ENCODE data around the gene ZGPAT. TPM values are rescaled to one million over a fixed set of nuclear protein-coding genes. Genes with fewer than 3 reads are reported as not detected.
"Not testable (repeated sequence)": the region's sequence is repeated elsewhere in the genome, so short reads cannot be mapped to it uniquely, and the experiment has no call there.

The ZGPAT gene
- total RNA-seq, 2 experiments from 2014 or later, result 15.3 to 21.9 TPM

- ATAC-seq, result no peak
- Mint-ChIP-seq H3K27ac (peak overlapping the region; percentile 16), H3K4me3 (no peak overlapping the region), H3K4me1 (peaks cover 6% of the 10 kb centered on the region), H3K36me3 (ENCODE audit: low read depth) (no peaks in the 10 kb centered on the region), H3K27me3 (no peaks in the 10 kb centered on the region), H3K9me3 (ENCODE audit: low read depth) (no peaks in the 10 kb centered on the region)
- POLR2A ChIA-PET, result interaction anchor here (0.7 kb wide), 1 partner anchor 112 kb away, joined by 4 read pairs; no protein-coding TSS in a partner anchor
- intact Hi-C loops (cut with DNase I, micrococcal nuclease), result no loop called here
- CTCF ChIA-PET, result interaction anchor here (0.6 to 3.8 kb wide), 4 partner anchors 11 to 237 kb away, joined by 3 to 12 read pairs (median 3); partner anchors contain the start of gene PTK6
- no peak for DNase-seq
Observed at GRCh38 chr20:63774306-63774705, 66.5 kb downstream of the ZGPAT start.

- H3K36me3 Mint-ChIP-seq (ENCODE audit: low read depth), result no peaks in the 10 kb centered on the region
- ATAC-seq (peak; percentile 57), DNase-seq (peak; percentile 69)
- POLR2A ChIA-PET, result interaction anchor here (0.5 to 0.7 kb wide), 2 partner anchors 62 to 113 kb away, joined by 3 to 4 read pairs; no protein-coding TSS in a partner anchor
- peak overlapping the region; percentile 28 for H3K4me3 Mint-ChIP-seq
- no peaks in the 10 kb centered on the region for H3K27me3 Mint-ChIP-seq
- peaks cover 8% of the 10 kb centered on the region for H3K4me1 Mint-ChIP-seq
- CTCF ChIA-PET, result interaction anchor here (0.6 to 3.8 kb wide), 7 partner anchors 10 to 238 kb away, joined by 3 to 12 read pairs (median 3); partner anchors contain the start of gene PTK6
- intact Hi-C loops (cut with DNase I, micrococcal nuclease), result loop anchor here in 1 of 2 experiments (1.0 kb wide), 1 partner anchor 199 kb away; no protein-coding TSS in a partner anchor
- H3K9me3 Mint-ChIP-seq (ENCODE audit: low read depth), result no peaks in the 10 kb centered on the region
- no peak overlapping the region for H3K27ac Mint-ChIP-seq
Observed at GRCh38 chr20:63775096-63775978, 67.5 kb downstream of the ZGPAT start.

- H3K9me3 Mint-ChIP-seq (ENCODE audit: low read depth); H3K27ac Mint-ChIP-seq; ATAC-seq; H3K36me3 Mint-ChIP-seq (ENCODE audit: low read depth); intact Hi-C loops (cut with DNase I, micrococcal nuclease); H3K27me3 Mint-ChIP-seq; POLR2A ChIA-PET; DNase-seq; H3K4me3 Mint-ChIP-seq: not testable (repeated sequence)
- H3K4me1 Mint-ChIP-seq, result peaks cover 17% of the 10 kb centered on the region
- CTCF ChIA-PET, result interaction anchor here (3.8 kb wide), 1 partner anchor 8 kb away, joined by 12 read pairs; no protein-coding TSS in a partner anchor
Observed at GRCh38 chr20:63776875-63777274, 69.0 kb downstream of the ZGPAT start.

DNA sequence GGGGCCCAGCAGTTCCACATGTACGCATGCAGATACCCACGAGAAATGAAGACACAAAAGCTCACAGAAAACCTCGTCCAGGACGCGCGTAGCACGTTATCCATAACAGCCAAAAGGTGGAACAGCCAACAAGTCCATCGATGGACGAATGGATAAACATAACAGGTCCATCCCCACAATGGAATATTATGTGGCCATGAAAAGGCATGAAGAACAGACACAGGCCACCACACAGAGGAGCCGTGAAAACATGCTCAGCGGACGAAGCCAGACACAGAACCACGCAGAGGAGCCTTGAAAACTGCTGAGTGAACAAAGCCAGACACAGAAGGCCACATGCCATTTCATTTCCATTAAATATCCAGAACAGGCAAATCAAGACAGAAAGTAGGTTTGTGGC, 69.8 kb downstream of the ZGPAT start:
- peaks cover 24% of the 10 kb centered on the region for H3K4me1 Mint-ChIP-seq
- no peak for DNase-seq
- ChIA-PET POLR2A (no interaction called here), CTCF (interaction anchor here (0.9 to 3.8 kb wide), 3 partner anchors 8 to 180 kb away, joined by 3 to 12 read pairs (median 5); partner anchors contain the start of gene RTEL1)
- no peak overlapping the region for H3K4me3 Mint-ChIP-seq
- H3K27ac Mint-ChIP-seq, result no peak overlapping the region
- H3K27me3 Mint-ChIP-seq, result no peaks in the 10 kb centered on the region
- H3K36me3 Mint-ChIP-seq (ENCODE audit: low read depth), result no peaks in the 10 kb centered on the region
- no peaks in the 10 kb centered on the region for H3K9me3 Mint-ChIP-seq (ENCODE audit: low read depth)
- no peak for ATAC-seq
- intact Hi-C loops (cut with DNase I, micrococcal nuclease), result no loop called here

GRCh38 chr20:63778034-63778752, 70.4 kb downstream of the ZGPAT start:
- ATAC-seq (no peak), DNase-seq (no peak)
- no peak overlapping the region for H3K27ac Mint-ChIP-seq
- no peaks in the 10 kb centered on the region for H3K27me3 Mint-ChIP-seq
- H3K9me3 Mint-ChIP-seq (ENCODE audit: low read depth), result no peaks in the 10 kb centered on the region
- peaks cover 26% of the 10 kb centered on the region for H3K4me1 Mint-ChIP-seq
- ChIA-PET POLR2A (no interaction called here), CTCF (interaction anchor here (0.9 to 1.0 kb wide), 3 partner anchors 15 to 179 kb away, joined by 3 to 5 read pairs (median 3); partner anchors contain the start of gene RTEL1)
- H3K4me3 Mint-ChIP-seq, result no peak overlapping the region
- intact Hi-C loops (cut with DNase I, micrococcal nuclease), result no loop called here
- no peaks in the 10 kb centered on the region for H3K36me3 Mint-ChIP-seq (ENCODE audit: low read depth)

GRCh38 chr20:63778857-63779256, 71.0 kb downstream of the ZGPAT start:
- DNase-seq (no peak), ATAC-seq (no peak)
- intact Hi-C loops (cut with DNase I, micrococcal nuclease), result no loop called here
- H3K27me3 Mint-ChIP-seq, result no peaks in the 10 kb centered on the region
- peaks cover 26% of the 10 kb centered on the region for H3K4me1 Mint-ChIP-seq
- ChIA-PET CTCF (interaction anchor here (1.0 kb wide), 1 partner anchor 15 kb away, joined by 3 read pairs; no protein-coding TSS in a partner anchor), POLR2A (no interaction called here)
- H3K27ac Mint-ChIP-seq, result no peak overlapping the region
- no peak overlapping the region for H3K4me3 Mint-ChIP-seq
- no peaks in the 10 kb centered on the region for H3K9me3 Mint-ChIP-seq (ENCODE audit: low read depth)
- no peaks in the 10 kb centered on the region for H3K36me3 Mint-ChIP-seq (ENCODE audit: low read depth)

GRCh38 chr20:63781181-63781580, 73.3 kb downstream of the ZGPAT start:
- POLR2A ChIA-PET, result no interaction called here
- Mint-ChIP-seq H3K4me1 (peaks cover 19% of the 10 kb centered on the region), H3K9me3 (ENCODE audit: low read depth) (no peaks in the 10 kb centered on the region), H3K4me3 (no peak overlapping the region), H3K27ac (peak overlapping the region; percentile 77), H3K27me3 (no peaks in the 10 kb centered on the region), H3K36me3 (ENCODE audit: low read depth) (no peaks in the 10 kb centered on the region)
- ATAC-seq (no peak), DNase-seq (no peak)
- intact Hi-C loops (cut with DNase I, micrococcal nuclease), result loop anchor here in 1 of 2 experiments (5.0 kb wide), 1 partner anchor 74 kb away; the partner anchor contains the start of genes ARFRP1 and ZGPAT
- CTCF ChIA-PET, result no interaction called here

- peak; percentile 94 for ATAC-seq
- intact Hi-C loops (cut with DNase I, micrococcal nuclease), result loop anchor here (1.0 to 5.0 kb wide), 3 partner anchors 75 to 244 kb away; partner anchors contain the start of genes ARFRP1 (in 2 of the 2) and ZGPAT (in 1 of the 2)
- no peaks in the 10 kb centered on the region for H3K36me3 Mint-ChIP-seq (ENCODE audit: low read depth)
- H3K27ac Mint-ChIP-seq, result peak overlapping the region; percentile 28
- CTCF ChIA-PET, result interaction anchor here (0.7 kb wide), 1 partner anchor 159 kb away, joined by 3 read pairs; no protein-coding TSS in a partner anchor
- peak; percentile 84 for DNase-seq
- no peaks in the 10 kb centered on the region for H3K27me3 Mint-ChIP-seq
- POLR2A ChIA-PET, result no interaction called here
- H3K4me3 Mint-ChIP-seq, result no peak overlapping the region
- peaks cover 19% of the 10 kb centered on the region for H3K4me1 Mint-ChIP-seq
- no peaks in the 10 kb centered on the region for H3K9me3 Mint-ChIP-seq (ENCODE audit: low read depth)
Observed at GRCh38 chr20:63782051-63782471, 74.2 kb downstream of the ZGPAT start.

GRCh38 chr20:63782521-63782971, 74.7 kb downstream of the ZGPAT start:
- ChIA-PET CTCF (interaction anchor here (0.7 kb wide), 1 partner anchor 159 kb away, joined by 3 read pairs; no protein-coding TSS in a partner anchor), POLR2A (no interaction called here)
- no peaks in the 10 kb centered on the region for H3K27me3 Mint-ChIP-seq
- intact Hi-C loops (cut with DNase I, micrococcal nuclease), result loop anchor here (1.0 to 5.0 kb wide), 3 partner anchors 75 to 244 kb away; partner anchors contain the start of genes ARFRP1 (in 2 of the 2) and ZGPAT (in 1 of the 2)
- peaks cover 19% of the 10 kb centered on the region for H3K4me1 Mint-ChIP-seq
- ATAC-seq, result peak; percentile 3
- H3K4me3 Mint-ChIP-seq, result no peak overlapping the region
- peak; percentile 23 for DNase-seq
- H3K9me3 Mint-ChIP-seq (ENCODE audit: low read depth), result no peaks in the 10 kb centered on the region
- H3K27ac Mint-ChIP-seq, result no peak overlapping the region
- H3K36me3 Mint-ChIP-seq (ENCODE audit: low read depth), result no peaks in the 10 kb centered on the region

DNA sequence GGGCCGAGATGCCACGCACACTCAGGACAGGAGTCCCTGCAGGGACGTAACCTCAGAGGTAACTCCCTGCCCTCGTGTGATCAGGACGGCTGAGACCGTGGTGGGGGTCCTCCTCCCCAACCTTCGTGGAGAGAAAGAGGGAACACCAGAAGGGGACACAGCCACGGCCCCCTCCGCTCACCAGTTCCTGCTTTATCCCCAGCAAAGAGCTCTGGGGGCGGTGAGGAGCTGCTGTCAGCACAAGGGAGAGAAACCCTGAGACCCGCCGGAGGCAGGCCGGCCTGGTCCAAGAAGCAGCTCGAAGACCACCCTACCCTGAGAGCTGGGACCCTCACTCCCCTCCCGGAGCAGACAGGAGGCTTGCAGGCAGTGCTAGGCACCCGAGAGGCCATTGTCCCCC, 76.1 kb downstream of the ZGPAT start:
- no peak overlapping the region for H3K27ac Mint-ChIP-seq
- H3K27me3 Mint-ChIP-seq, result no peaks in the 10 kb centered on the region
- no peaks in the 10 kb centered on the region for H3K36me3 Mint-ChIP-seq (ENCODE audit: low read depth)
- peaks cover 19% of the 10 kb centered on the region for H3K4me1 Mint-ChIP-seq
- no peak overlapping the region for H3K4me3 Mint-ChIP-seq
- H3K9me3 Mint-ChIP-seq (ENCODE audit: low read depth), result no peaks in the 10 kb centered on the region
- no peak for ATAC-seq
- DNase-seq, result no peak
- intact Hi-C loops (cut with DNase I, micrococcal nuclease), result loop anchor here in 1 of 2 experiments (5.0 kb wide), 1 partner anchor 77 kb away; the partner anchor contains the start of genes ARFRP1 and ZGPAT
- ChIA-PET POLR2A (no interaction called here), CTCF (interaction anchor here (0.7 to 4.3 kb wide), 8 partner anchors 8 to 906 kb away, joined by 3 to 12 read pairs (median 4); no protein-coding TSS in a partner anchor)
